Measurements from ENCODE around the gene SAV1. TPM values are rescaled to one million over a fixed set of nuclear protein-coding genes. Genes with fewer than 3 reads are reported as not detected.

SAV1 gene
- total and polyA plus RNA-seq, 2 of the 8 experiments (the other 6 are each of a cell fraction or from before 2014, with no cell fraction given): 15.9 to 78.3 TPM

DNA sequence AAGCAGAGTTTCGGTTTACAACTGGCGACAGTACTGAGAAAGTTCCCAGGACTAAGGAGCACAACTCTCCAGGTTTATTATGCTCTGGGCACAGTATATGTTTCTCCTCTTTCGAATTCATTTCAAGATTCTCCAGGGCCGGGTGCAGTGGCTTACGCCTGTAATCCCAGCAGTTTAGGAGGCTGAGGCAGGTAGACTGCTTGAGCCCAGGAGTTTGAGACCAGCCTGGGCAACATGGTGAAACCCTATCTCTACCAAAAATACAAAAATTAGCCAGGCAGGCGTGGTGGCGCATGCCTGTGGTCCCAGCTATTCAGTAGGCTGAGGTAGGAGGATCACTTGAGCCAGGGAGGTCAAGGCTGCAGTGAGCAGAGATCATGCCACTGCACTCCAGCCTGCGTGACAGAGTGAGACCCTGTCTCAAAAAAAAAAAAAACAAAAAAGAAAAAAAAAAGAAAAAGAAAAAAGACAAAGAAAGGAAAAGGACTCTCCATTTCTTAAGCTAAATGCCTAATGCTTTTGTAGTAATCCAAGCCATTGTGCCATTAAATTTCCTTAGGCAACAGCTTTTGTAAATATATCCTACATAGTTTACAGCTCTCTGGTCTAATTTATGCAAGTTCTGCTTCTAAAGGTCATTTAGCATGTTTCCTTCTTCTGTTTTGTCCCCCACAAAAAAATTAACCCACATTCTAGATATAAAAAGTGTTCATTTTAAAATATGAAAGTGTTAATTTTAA is 73.4 kb downstream of the SAV1 start:
- H2BK120ac ChIP-seq (replicated peaks; ENCODE audit: low read depth, low read length): no peak overlapping the region
- H2AK5ac ChIP-seq (ENCODE audit: low read depth, low read length): no peak overlapping the region
- H3K4me1 ChIP-seq (replicated peaks in 1 of 4; ENCODE audit: control insufficient read depth in 3 of 4, insufficient read depth in 4 of 4, low read length in 3 of 4): peaks cover 0 to 7% (median 1%) of the 10 kb centered on the region in 4 experiments; a peak in 6 of 7 replicates
- H3K9ac ChIP-seq (replicated peaks in 1 of 4; ENCODE audit: extremely low read depth in 1 of 4, low read depth in 3 of 4, low read length in 3 of 4): no peak overlapping the region
- no peak overlapping the region for H3K18ac ChIP-seq (ENCODE audit: extremely low read depth, low read length)
- no peak overlapping the region for H2BK5ac ChIP-seq (ENCODE audit: low read depth, low read length)
- FAIRE-seq (no peak), DNase-seq (ENCODE audit: low read depth in 1 of 2, low spot score in 2 of 2) (no peak)
- H2AFZ ChIP-seq (ENCODE audit: low read length): peak overlapping the region; percentile 84; the same call in 1 of the 2 replicates
- POLR2A ChIA-PET (ENCODE audit: partially characterized antibody): interaction anchor here (0.8 to 1.0 kb wide), 2 partner anchors 9 to 260 kb away, joined by 3 read pairs; no protein-coding TSS in a partner anchor
- H2BK15ac ChIP-seq (ENCODE audit: low read length): no peak overlapping the region
- 73% methylated on average over 7 of the region's 8 CpGs; no CpG with 5 or more reads in 1 of the 2 experiments for WGBS, 2 experiments (ENCODE audit: extremely low coverage in 1 of 2, insufficient coverage in 1 of 2, insufficient read length in 1 of 2, insufficient replicate concordance in 2 of 2, low coverage in 1 of 2, low lambda C conversion rate in 2 of 2, missing lambda C conversion rate in 1 of 2)
- H3K23ac ChIP-seq (ENCODE audit: insufficient read length): no peak overlapping the region
- H3K36me3 ChIP-seq (ENCODE audit: control insufficient read depth in 2 of 4, insufficient read depth in 4 of 4, low read length in 3 of 4): no peaks in the 10 kb centered on the region
- no peak overlapping the region for H3K14ac ChIP-seq (ENCODE audit: insufficient read length)
- H4K5ac ChIP-seq (ENCODE audit: insufficient read length, low read depth, low read length): no peak overlapping the region
- no peak overlapping the region for H2BK20ac ChIP-seq (ENCODE audit: low read length)
- no peaks in the 10 kb centered on the region; the same call in 1 of the 2 replicates for H3K23me2 ChIP-seq (ENCODE audit: low read depth, low read length)
- H2BK12ac ChIP-seq (ENCODE audit: low read depth, low read length): peak overlapping the region; percentile 31; the same call in 1 of the 2 replicates
- no peaks in the 10 kb centered on the region for H3K79me1 ChIP-seq (ENCODE audit: low read depth, low read length)
- CTCF ChIA-PET (ENCODE audit: partially characterized antibody): interaction anchor here (0.7 kb wide), 1 partner anchor 181 kb away, joined by 3 read pairs; no protein-coding TSS in a partner anchor
- no peaks in the 10 kb centered on the region for H3K9me3 ChIP-seq (ENCODE audit: insufficient read depth in 2 of 2, low read depth in 1 of 2, low read length in 1 of 2)
- no peaks in the 10 kb centered on the region for H3K79me2 ChIP-seq (ENCODE audit: control insufficient read depth in 1 of 2, insufficient read depth in 2 of 2, low read length in 2 of 2)
- H3K27ac ChIP-seq (ENCODE audit: low read depth, low read length): no peak overlapping the region; the same call in 1 of the 2 replicates
- H4K20me1 ChIP-seq (replicated peaks in 1 of 2; ENCODE audit: control insufficient read depth in 1 of 2, insufficient read depth in 2 of 2, low read length in 2 of 2): no peaks in the 10 kb centered on the region
- no peak overlapping the region for H4K8ac ChIP-seq (ENCODE audit: extremely low read depth, insufficient read depth, low read length)
- no peak overlapping the region for H4K91ac ChIP-seq (replicated peaks; ENCODE audit: insufficient read length, low read length)
- no peak overlapping the region for H3K4me2 ChIP-seq (ENCODE audit: insufficient read depth in 1 of 2, low read depth in 2 of 2, low read length in 2 of 2)
- H3K56ac ChIP-seq (replicated peaks; ENCODE audit: insufficient read length, low read depth, low read length): no peak overlapping the region
- no peak overlapping the region for H3K4me3 ChIP-seq (ENCODE audit: extremely low read depth in 1 of 4, insufficient read depth in 2 of 4, low read depth in 3 of 4, low read length in 4 of 4)
- H3K27me3 ChIP-seq (replicated peaks in 1 of 4; ENCODE audit: control insufficient read depth in 3 of 4, extremely low read depth in 1 of 4, insufficient read depth in 3 of 4, low read length in 3 of 4): no peaks in the 10 kb centered on the region
- H3K4ac ChIP-seq (replicated peaks; ENCODE audit: insufficient read length, low read depth, low read length): no peak overlapping the region
- no peak for TF ChIP-seq JUND (IDR thresholded peaks at IDR 0.05; ENCODE audit: low read length)
- no peak for TF ChIP-seq BACH1 (IDR thresholded peaks at IDR 0.05; ENCODE audit: low read length)
- TF ChIP-seq CREB1 (IDR thresholded peaks at IDR 0.05): no peak
- no peak for TF ChIP-seq EZH2 (IDR thresholded peaks at IDR 0.05; ENCODE audit: low read depth, low read length, severe bottlenecking)
- TF ChIP-seq SIN3A (conservative IDR thresholded peaks at IDR 0.05 in 1 of 2, IDR thresholded peaks at IDR 0.05 in 1 of 2; ENCODE audit: low read depth in 1 of 2, low read length in 2 of 2): no peak
- no peak for TF ChIP-seq GABPA (IDR thresholded peaks at IDR 0.05; ENCODE audit: borderline replicate concordance, insufficient read depth, low read length)
- no peak for TF ChIP-seq SAP30 (IDR thresholded peaks at IDR 0.05; ENCODE audit: insufficient read depth, insufficient replicate concordance, low read length)
- TF ChIP-seq RAD21 (IDR thresholded peaks at IDR 0.05 in 1 of 2, conservative IDR thresholded peaks at IDR 0.05 in 1 of 2; ENCODE audit: low read depth in 2 of 2, low read length in 2 of 2): no peak
- TF ChIP-seq RXRA (IDR thresholded peaks at IDR 0.05; ENCODE audit: insufficient read depth, low read depth, low read length): no peak
- no peak for TF ChIP-seq TAF1 (IDR thresholded peaks at IDR 0.05; ENCODE audit: low read depth, low read length)
- TF ChIP-seq RBBP5 (IDR thresholded peaks at IDR 0.05; ENCODE audit: borderline replicate concordance, low read depth, low read length): no peak

Data from H1 (cell line).